HK-2 (cell line): ENCODE measurements around the gene MCC.
"Not testable (repeated sequence)": the region's sequence is repeated elsewhere in the genome, so short reads cannot be mapped to it uniquely, and the experiment has no call there.

Source experiments
- DNase-seq: peaks from one replicate; pipeline ENCODE4 v3.0.0-alpha.2; 2018; ENCODE audit not compliant: unreplicated experiment

MCC gene

GRCh38 chr5:113425909-113426308 is 62.3 kb downstream of the MCC start:
- no peak for DNase-seq

DNA sequence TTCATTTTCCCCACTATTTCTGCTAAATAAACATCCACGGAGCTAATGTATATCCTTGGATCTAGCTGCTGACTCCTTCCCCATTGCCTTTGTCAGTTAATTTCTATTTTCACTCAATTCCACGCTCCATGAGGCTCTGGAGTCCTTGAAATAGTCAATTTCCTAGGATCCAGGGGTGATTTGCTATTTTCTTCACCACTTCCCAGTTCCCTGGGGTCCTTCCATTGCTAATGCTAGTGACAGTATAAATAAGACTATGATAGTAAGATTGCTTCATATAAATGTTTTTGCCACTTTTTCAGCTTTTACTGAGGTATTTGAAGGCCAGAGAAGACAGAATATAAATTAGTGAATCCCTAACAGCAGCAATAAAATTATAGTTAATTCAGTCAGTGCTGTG is 66.6 kb downstream of the MCC start:
- no peak for DNase-seq

DNA sequence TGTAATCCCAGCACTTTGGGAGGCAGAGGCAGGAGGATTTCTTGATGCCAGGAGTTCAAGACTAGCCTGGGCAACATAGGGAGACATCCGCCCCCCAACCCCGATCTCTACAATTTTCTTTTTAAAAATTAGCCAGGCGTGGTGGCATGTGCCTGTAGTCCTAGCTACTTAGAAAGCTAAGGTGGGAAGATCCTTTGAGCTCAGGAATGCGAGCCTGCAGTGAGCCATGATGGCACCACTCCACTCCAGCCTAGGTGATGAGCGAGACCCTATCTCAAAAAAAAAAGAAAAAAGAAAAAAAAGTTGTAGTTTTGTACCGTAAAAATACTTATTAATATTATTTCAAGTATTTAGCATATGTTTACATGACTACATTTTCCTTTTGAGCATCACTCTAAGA is 82.7 kb downstream of the MCC start:
- DNase-seq, result no peak

- no peak for DNase-seq
These were observed 84.0 kb downstream of the MCC start for GRCh38 chr5:113404269-113404668.

GRCh38 chr5:113397986-113398385 is 90.3 kb downstream of the MCC start:
- DNase-seq, result not testable (repeated sequence)

DNA sequence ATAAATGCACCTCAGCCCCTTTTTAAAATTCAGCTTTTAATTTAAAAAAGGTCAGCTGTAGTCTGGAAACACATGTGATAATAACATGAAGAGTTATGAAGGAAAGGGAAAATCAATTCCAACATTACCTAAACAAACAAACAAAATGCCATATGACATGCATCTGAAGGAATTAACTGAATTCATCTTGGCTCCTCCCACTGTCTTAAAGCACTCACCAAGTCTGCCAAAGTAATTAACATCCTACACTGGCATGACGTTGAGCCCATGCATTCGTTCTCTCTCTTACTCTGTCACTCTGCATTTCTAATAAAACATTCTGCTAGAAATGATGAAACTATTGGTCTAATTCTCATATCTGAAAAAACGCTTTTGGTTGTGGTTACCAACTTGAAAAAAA is 91.2 kb downstream of the MCC start:
- no peak for DNase-seq

GRCh38 chr5:113394658-113395057 is 93.6 kb downstream of the MCC start:
- no peak for DNase-seq

DNA sequence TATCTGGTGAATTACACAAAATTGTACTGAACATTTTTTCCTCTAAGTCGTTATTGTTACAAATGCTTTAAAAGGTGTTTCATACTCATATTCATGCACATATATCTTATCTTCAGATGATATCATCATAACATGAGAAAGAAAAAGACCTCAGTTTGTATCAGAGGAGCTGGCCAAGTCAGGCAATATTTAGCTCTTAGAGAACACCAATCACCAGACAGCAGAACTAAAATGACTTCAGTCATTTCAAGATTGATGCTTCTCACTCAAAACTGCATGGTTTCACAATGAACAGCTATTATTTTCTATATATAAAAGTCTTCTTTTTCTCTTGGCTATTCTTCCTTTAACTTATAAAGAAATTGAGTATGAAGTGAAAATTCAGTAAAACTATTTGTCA is 98.0 kb downstream of the MCC start:
- no peak for DNase-seq

DNA sequence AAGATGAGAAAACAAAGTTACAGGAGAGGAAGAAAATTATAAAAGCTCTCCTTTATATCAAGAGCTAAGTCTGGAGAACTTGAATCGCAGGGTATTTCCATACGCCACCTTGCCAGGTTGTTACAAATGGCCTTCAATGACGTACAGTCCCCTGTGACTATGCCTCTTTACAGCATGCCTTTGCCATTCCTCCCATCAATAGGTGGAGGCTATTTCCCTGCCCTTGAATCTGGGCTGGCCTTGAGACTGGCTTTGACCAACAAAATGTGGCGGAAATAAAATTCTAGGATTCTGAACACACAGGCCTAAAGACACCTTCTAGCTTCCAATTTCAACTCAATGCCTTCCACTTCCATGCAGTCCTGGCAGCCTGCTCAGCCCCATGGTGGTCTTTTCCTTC is 99.1 kb downstream of the MCC start:
- DNase-seq, result no peak

- no peak for DNase-seq
These were observed 100.4 kb downstream of the MCC start for GRCh38 chr5:113387844-113388243.

DNA sequence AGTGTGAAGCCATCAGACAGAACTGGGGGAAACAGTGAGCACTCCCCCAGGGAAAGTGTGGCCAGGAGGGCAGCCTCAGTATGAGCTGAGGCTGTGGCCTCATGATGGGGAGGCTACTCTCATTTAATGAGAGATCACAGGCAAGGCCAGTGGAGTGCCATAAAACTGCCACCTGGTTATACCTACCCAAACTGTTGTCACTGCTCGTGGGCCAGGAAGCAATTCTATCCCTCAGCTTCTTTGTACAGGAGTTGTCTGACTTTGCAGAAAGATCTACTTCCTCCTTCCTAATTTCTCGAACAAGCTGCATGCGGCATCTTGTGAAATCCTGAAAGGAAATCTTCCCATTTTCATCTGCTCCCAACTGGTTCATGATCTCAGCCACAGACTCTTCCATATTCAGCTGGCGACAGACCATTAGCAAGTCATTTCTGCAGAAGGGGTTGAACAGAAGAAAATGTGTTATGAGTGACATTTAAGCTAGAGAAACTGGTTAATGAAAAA is 103.4 kb downstream of the MCC start:
- DNase-seq, result no peak

DNA sequence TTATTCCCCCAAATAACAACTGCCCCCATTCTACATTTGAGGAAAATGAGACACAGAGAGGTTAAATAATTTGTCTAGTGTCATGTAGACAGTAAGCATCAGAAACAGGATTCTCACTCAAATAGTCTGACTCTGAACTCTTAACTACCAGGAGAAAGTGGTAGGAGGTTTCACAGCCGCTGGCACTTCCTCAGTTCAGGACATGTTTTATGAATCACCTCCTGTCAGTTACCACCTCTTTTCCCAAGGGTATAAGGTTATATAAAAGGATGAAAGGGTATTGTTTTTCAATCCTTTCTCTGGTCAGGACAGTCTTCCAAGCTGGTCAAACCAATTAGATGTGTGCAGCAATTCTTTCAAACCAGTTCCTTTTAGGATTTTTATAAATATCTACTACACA is 105.5 kb downstream of the MCC start:
- DNase-seq, result no peak

DNA sequence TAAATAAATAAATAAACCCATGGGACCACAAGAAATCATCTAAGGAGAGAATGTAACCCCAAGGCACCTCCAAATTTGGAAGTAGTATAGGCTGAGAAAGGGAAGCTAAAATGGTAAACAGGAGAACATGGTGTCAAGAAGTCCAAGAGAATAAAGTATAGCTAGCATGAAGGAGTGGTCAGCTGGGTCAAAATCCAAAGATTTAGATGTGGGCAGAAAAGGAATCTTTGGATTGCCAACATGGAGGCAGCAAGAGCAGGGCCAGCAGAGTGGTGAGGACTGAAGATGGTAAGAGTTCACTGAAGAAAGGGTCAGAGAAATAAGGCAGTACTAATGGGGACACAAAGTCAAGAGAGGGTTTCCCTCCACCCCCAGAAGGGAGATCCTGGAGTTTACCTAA is 106.5 kb downstream of the MCC start:
- no peak for DNase-seq

DNA sequence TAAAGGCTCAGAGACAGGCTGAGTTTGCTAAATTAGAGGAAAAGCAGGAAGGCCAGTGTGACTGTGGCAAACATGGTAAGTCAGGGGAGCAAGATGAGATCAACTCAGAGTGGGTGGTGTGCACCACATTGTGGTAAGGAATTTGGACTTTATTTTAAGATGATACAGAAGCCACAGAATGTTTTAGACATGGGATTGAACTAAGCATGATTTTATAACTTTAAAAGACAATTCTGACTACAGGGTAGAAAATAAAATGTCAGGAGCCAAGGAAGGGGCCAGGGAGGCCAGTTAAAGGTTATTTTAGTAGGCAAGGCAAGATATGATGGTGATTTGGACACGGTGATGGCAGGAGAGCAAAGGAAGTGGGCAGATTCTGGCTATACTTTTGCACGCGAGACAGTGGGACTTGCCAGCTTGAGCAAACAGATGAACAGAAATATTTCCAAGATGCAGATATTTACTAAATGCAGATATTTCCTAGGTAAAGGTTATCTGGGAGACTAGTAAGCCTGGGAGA is 107.4 kb downstream of the MCC start:
- DNase-seq, result no peak

DNA sequence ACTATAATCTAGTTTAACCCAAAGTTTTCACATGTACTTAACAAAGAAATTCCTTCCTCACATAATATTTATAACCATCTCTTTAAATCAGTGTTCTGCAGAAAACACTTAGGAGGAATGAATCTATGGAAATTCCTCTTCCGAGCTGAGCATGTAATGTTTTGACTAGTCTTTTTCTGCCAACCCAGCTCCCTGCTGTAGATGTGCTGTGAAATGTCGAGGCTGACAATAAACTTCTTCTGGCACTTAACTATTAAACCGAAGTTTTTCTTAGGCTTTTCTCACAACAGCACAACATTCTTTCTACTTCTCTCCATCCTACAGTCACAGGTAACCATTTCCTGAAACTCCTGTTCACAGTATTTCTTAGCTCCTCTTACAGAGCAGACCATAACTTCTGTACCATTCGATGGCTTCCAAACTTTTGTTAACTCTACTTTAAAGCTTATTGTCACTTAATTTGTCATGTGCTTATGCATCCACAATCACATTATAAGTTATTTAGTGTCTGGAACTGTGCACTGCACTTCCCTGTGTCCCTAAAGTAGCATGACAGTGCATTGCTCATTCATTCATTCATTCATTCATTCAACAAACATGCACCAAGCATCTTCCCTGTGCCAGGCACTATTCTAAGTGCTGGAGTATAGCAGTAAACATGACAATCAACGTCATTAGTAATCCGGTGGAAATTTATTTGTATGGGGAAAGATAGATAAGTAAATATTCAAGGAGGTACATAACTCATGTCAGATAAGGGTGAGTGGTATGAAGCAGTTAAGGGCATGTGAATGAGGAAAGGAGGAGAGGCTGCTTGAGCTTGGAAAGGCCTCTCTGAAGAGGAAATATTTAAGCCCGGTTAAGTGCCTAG is 108.1 kb downstream of the MCC start:
- no peak for DNase-seq

DNA sequence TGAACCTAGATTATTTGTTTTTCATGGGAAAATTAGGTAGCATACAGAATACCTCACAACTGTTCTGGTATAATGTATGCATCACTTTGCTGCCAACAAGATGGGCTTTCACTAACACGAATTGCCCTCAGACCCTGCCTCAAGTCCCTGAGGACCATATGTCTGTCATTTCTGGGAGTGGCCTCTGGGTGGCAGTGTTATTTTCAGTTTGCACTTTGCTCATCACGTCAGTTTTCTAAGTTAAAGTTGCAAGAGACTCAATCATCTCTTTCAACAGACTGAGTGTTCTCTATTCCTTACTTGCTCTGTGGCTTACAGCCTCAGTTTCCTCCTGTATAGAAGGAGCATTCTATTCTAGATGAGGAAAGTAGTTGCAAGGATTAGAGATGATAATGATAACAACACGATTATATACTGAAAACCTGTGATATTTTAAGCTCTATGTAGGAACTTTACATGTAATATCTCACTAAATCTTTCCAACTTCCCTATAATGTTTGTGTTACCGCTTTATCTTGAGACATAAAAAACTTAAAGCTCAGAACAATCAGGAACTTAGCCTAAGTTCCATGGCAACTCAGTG is 109.2 kb downstream of the MCC start:
- peak; percentile 13 for DNase-seq

DNA sequence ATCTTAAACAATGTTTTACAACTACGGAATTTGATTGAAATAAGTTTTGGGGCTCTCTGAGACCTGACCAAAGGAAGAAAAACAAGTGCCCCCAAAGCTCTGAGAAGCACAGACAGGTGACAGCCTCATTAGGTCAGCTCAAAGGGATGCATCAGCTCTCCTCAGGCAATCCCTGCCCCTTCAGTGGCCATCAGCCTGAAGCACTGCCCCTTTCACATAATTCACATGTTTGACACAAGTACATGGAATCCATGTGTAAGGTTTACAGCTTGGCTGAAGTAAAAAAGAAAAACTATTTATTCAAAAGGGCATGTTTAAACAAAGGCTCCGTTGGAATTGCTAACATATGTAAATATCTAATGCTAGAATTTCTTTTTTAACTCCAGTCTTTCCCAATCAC is 109.7 kb downstream of the MCC start:
- no peak for DNase-seq

- no peak for DNase-seq
These were observed 110.2 kb downstream of the MCC start for GRCh38 chr5:113378081-113378480.

- DNase-seq, result no peak
These were observed 111.6 kb downstream of the MCC start for GRCh38 chr5:113376640-113377039.

DNA sequence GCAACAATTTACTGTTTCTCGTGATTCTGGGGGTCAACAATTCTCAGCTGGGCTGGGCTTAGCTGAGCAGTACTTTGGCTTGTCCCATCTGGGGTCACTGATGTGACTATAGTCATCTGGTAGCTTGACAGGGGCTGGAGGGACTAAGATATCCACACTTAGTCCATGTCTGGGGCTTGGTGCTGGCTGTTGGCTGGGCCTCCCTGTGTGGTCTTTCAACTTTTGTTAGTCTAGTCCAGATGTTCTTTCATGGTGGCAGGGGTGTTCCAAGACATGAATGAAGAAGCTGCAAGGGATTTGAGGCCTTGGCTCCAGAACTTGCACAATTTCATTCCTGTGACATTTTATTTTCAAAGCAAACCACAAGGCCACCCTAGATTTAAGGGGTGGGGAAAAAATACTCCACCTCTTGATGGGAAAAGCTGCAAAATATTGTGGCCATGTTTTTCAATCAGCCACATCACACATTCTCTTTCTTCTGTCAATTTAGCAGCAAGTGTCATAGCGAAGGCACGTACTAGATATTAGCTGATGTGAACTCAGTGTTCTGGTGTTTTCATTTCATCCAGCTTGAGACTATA is 112.7 kb downstream of the MCC start:
- no peak for DNase-seq

GRCh38 chr5:113373426-113373825 is 114.8 kb downstream of the MCC start:
- DNase-seq, result no peak

DNA sequence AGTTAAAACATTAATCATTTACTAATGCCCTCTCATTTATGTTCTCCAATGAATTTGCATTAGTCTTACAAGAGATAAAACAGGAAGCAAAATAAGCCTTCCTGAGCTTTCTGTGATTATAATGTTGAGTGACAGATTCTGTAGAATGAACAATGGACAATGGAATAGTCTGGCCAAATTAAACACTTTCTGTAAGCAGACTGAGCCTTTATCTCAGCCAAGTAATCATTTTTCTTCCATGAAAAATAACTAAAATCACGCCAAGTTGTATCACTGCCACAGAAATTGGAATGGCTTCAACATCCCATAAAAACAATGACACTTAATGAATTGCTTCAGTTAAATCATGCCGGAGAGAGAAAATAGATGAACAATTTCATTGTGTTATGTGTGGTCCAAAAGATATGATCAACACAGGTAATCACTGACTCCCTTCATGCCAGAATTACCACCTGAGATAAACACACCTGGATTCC is 116.5 kb downstream of the MCC start:
- no peak for DNase-seq

- DNase-seq, result no peak
These were observed 120.7 kb downstream of the MCC start for GRCh38 chr5:113367586-113367985.
